ENCODE data around the gene SERPINB13. TPM values are rescaled to one million over a fixed set of nuclear protein-coding genes. Genes with fewer than 3 reads are reported as not detected.

SERPINB13 gene
- polyA plus RNA-seq, 1 donor from 2014 or later: not detected

- Histone ChIP-seq H3F3A (ENCODE audit: insufficient read depth, low read length, poor library complexity, severe bottlenecking) (no peaks in the 10 kb centered on the region), H3K9me2 (ENCODE audit: insufficient read depth, low read length) (no peaks in the 10 kb centered on the region), H3K4me3 (ENCODE audit: low read length) (no peak overlapping the region), H2AFZ (ENCODE audit: low read depth, low read length) (no peak overlapping the region), H3K4me2 (ENCODE audit: low read length) (no peak overlapping the region), H3K9ac (ENCODE audit: low read length) (no peak overlapping the region), H3K27me3 (ENCODE audit: insufficient read depth, low read depth, low read length) (no peaks in the 10 kb centered on the region), H3K9me3 (ENCODE audit: low read length) (no peaks in the 10 kb centered on the region), H3K36me3 (ENCODE audit: insufficient read depth, low read length) (no peaks in the 10 kb centered on the region), H4K20me1 (ENCODE audit: insufficient read depth) (no peaks in the 10 kb centered on the region), H3K79me2 (replicated peaks; ENCODE audit: insufficient read depth, low read length) (no peaks in the 10 kb centered on the region), H3K27ac (ENCODE audit: low read length) (no peak overlapping the region)
- TF ChIP-seq RAD21 (conservative IDR thresholded peaks at IDR 0.05): no peak
- TF ChIP-seq MXI1 (conservative IDR thresholded peaks at IDR 0.05; ENCODE audit: poor library complexity, severe bottlenecking): no peak
- TF ChIP-seq, protein P1, sequence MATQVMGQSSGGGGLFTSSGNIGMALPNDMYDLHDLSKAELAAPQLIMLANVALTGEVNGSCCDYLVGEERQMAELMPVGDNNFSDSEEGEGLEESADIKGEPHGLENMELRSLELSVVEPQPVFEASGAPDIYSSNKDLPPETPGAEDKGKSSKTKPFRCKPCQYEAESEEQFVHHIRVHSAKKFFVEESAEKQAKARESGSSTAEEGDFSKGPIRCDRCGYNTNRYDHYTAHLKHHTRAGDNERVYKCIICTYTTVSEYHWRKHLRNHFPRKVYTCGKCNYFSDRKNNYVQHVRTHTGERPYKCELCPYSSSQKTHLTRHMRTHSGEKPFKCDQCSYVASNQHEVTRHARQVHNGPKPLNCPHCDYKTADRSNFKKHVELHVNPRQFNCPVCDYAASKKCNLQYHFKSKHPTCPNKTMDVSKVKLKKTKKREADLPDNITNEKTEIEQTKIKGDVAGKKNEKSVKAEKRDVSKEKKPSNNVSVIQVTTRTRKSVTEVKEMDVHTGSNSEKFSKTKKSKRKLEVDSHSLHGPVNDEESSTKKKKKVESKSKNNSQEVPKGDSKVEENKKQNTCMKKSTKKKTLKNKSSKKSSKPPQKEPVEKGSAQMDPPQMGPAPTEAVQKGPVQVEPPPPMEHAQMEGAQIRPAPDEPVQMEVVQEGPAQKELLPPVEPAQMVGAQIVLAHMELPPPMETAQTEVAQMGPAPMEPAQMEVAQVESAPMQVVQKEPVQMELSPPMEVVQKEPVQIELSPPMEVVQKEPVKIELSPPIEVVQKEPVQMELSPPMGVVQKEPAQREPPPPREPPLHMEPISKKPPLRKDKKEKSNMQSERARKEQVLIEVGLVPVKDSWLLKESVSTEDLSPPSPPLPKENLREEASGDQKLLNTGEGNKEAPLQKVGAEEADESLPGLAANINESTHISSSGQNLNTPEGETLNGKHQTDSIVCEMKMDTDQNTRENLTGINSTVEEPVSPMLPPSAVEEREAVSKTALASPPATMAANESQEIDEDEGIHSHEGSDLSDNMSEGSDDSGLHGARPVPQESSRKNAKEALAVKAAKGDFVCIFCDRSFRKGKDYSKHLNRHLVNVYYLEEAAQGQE (IDR thresholded peaks at IDR 0.05; ENCODE audit: borderline replicate concordance): no peak
- TF ChIP-seq SMC3 (conservative IDR thresholded peaks at IDR 0.05; ENCODE audit: poor library complexity): no peak
- no peak for TF ChIP-seq EZH2 (IDR thresholded peaks at IDR 0.05; ENCODE audit: borderline replicate concordance, insufficient read depth, low read length, poor library complexity, severe bottlenecking)
- no peak for TF ChIP-seq EP300 (conservative IDR thresholded peaks at IDR 0.05; ENCODE audit: poor library complexity, severe bottlenecking)
- no peak for TF ChIP-seq POLR2AphosphoS5 (IDR thresholded peaks at IDR 0.05)
- no peak for TF ChIP-seq TAF1 (IDR thresholded peaks at IDR 0.05; ENCODE audit: low read depth)
- TF ChIP-seq CTCF (IDR thresholded peaks at IDR 0.05; ENCODE audit: poor library complexity, severe bottlenecking): no peak
Observed at GRCh38 chr18:63617915-63618234, 30.7 kb downstream of the SERPINB13 start.

DNA sequence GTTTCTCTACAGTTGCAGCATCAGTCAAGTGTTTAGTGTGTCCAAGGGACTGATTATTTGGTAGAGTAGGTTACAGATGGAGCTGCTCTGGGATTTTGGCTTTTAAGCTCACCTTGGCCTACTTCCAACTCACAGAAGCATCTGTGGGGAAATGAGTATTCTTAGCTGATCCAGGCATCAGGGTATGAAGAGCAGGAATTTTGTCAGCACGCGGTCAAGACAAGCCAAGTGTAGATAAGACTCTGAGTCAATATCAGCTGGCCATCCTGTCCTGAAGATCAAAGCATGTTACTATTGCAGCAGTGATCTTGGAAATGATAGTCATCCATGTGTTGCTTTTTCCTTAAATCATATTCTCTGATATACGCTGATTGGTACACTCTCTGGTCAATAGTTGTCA is 32.5 kb downstream of the SERPINB13 start:
- H3K4me2 ChIP-seq (ENCODE audit: low read length): no peak overlapping the region
- no peaks in the 10 kb centered on the region for H3K36me3 ChIP-seq (ENCODE audit: insufficient read depth, low read length)
- H3K9me3 ChIP-seq (ENCODE audit: low read length): peaks cover 4% of the 10 kb centered on the region
- no peak overlapping the region for H3K4me3 ChIP-seq (ENCODE audit: low read length)
- no peak overlapping the region for H2AFZ ChIP-seq (ENCODE audit: low read depth, low read length)
- no peaks in the 10 kb centered on the region for H4K20me1 ChIP-seq (ENCODE audit: insufficient read depth)
- H3K9me2 ChIP-seq (ENCODE audit: insufficient read depth, low read length): no peaks in the 10 kb centered on the region
- H3K27me3 ChIP-seq (ENCODE audit: insufficient read depth, low read depth, low read length): no peaks in the 10 kb centered on the region
- no peak overlapping the region for H3K27ac ChIP-seq (ENCODE audit: low read length)
- no peaks in the 10 kb centered on the region for H3F3A ChIP-seq (ENCODE audit: insufficient read depth, low read length, poor library complexity, severe bottlenecking)
- H3K9ac ChIP-seq (ENCODE audit: low read length): no peak overlapping the region
- TF ChIP-seq EZH2 (IDR thresholded peaks at IDR 0.05; ENCODE audit: borderline replicate concordance, insufficient read depth, low read length, poor library complexity, severe bottlenecking): no peak
- no peak for TF ChIP-seq MXI1 (conservative IDR thresholded peaks at IDR 0.05; ENCODE audit: poor library complexity, severe bottlenecking)
- TF ChIP-seq EP300 (conservative IDR thresholded peaks at IDR 0.05; ENCODE audit: poor library complexity, severe bottlenecking): no peak
- H3K79me2 ChIP-seq (replicated peaks; ENCODE audit: insufficient read depth, low read length): no peaks in the 10 kb centered on the region

- H3K79me2 ChIP-seq (replicated peaks; ENCODE audit: insufficient read depth, low read length): no peaks in the 10 kb centered on the region
Observed at GRCh38 chr18:63624863-63625262, 37.7 kb downstream of the SERPINB13 start.

More at GRCh38 chr18:63624863-63625262, 37.7 kb downstream of the SERPINB13 start:
- Histone ChIP-seq H3K4me2 (ENCODE audit: low read length) (no peak overlapping the region), H4K20me1 (ENCODE audit: insufficient read depth) (no peaks in the 10 kb centered on the region), H3K9me2 (ENCODE audit: insufficient read depth, low read length) (no peaks in the 10 kb centered on the region), H3K9ac (ENCODE audit: low read length) (no peak overlapping the region), H3K4me3 (ENCODE audit: low read length) (no peak overlapping the region), H3K27me3 (ENCODE audit: insufficient read depth, low read depth, low read length) (no peaks in the 10 kb centered on the region), H3K27ac (ENCODE audit: low read length) (no peak overlapping the region), H3K36me3 (ENCODE audit: insufficient read depth, low read length) (no peaks in the 10 kb centered on the region), H2AFZ (ENCODE audit: low read depth, low read length) (no peak overlapping the region), H3F3A (ENCODE audit: insufficient read depth, low read length, poor library complexity, severe bottlenecking) (no peaks in the 10 kb centered on the region), H3K9me3 (ENCODE audit: low read length) (peaks cover 18% of the 10 kb centered on the region)
- no peak for TF ChIP-seq TAF1 (IDR thresholded peaks at IDR 0.05; ENCODE audit: low read depth)
- TF ChIP-seq MXI1 (conservative IDR thresholded peaks at IDR 0.05; ENCODE audit: poor library complexity, severe bottlenecking): no peak
- TF ChIP-seq POLR2AphosphoS5 (IDR thresholded peaks at IDR 0.05): no peak
- TF ChIP-seq EZH2 (IDR thresholded peaks at IDR 0.05; ENCODE audit: borderline replicate concordance, insufficient read depth, low read length, poor library complexity, severe bottlenecking): no peak
- TF ChIP-seq CTCF (IDR thresholded peaks at IDR 0.05; ENCODE audit: poor library complexity, severe bottlenecking): no peak
- TF ChIP-seq SMC3 (conservative IDR thresholded peaks at IDR 0.05; ENCODE audit: poor library complexity): no peak
- no peak for TF ChIP-seq EP300 (conservative IDR thresholded peaks at IDR 0.05; ENCODE audit: poor library complexity, severe bottlenecking)
- TF ChIP-seq, protein P1 (IDR thresholded peaks at IDR 0.05; ENCODE audit: borderline replicate concordance): no peak
- no peak for TF ChIP-seq RAD21 (conservative IDR thresholded peaks at IDR 0.05)
